K562 (cell line): Measurements from ENCODE around the gene PAIP2. TPM values are rescaled to one million over a fixed set of nuclear protein-coding genes. Genes with fewer than 3 reads are reported as not detected.

Experiments
- ATAC-seq: fragments of 200-7000 bp; cut with Tn5 transposase; 3 replicates; pipeline ENCODE4 v1.9.1; 2020; ENCODE audit warnings: moderate library complexity
- BruUV-seq: library from RNA; stranded (reverse); fragments of 400-500 nt; replicated peaks from 2 replicates; lab custom pipeline; 2021; lab: Mats Ljungman, UMichigan
- CTCF ChIA-PET: fragments of 300-600 bp; formaldehyde crosslinking; extraction: SDS; loops from one replicate; lab custom pipeline; 2021; ENCODE audit warnings: low intra/inter-chr PET ratio; lab: Yijun Ruan, JAX
- POLR2A ChIA-PET: fragments of 300-600, 350-650 bp; sonication (Branson Sonifier 250); formaldehyde crosslinking; extraction: SDS; loops from one replicate; lab custom pipeline; 2021; ENCODE audit warnings: antibody characterized with exemption, inconsistent platforms; lab: Yijun Ruan, JAX
- DNase-seq, 4 experiments: peaks; one replicate each; pipeline versions ENCODE4 v3.0.0 to v3.0.0-alpha.2; 2011 to 2018; ENCODE audit warnings: low spot score in 3 of 4, mixed read lengths in 3 of 4; ENCODE audit errors: extremely low read depth in 1 of 4
- FAIRE-seq: peaks from 2 replicates; lab custom pipeline; 2011; peaks lifted over from hg19 to GRCh38; lab: Jason Lieb, UNC
- H2AFZ ChIP-seq: 2 replicates; pipeline ENCODE4 v1.6.0; 2011; ENCODE audit warnings: low read depth, low read length, control low read depth, inconsistent platforms
- H3K27ac ChIP-seq: fragments of 200-600 bp; 3 replicates; pipeline ENCODE4 v1.8.0; 2011; ENCODE audit warnings: low read depth, mild to moderate bottlenecking, control low read depth, inconsistent platforms, low read length, moderate library complexity, mixed read lengths; ENCODE audit errors: extremely low read depth
- H3K27me3 ChIP-seq, 2 experiments: fragments of 300-600 bp in 1 of 2; 2 replicates in 1 of 2; 3 replicates in 1 of 2; pipeline versions ENCODE4 v1.6.0 to v1.8.0; 2011; ENCODE audit warnings: inconsistent platforms in 2 of 2, low read length in 2 of 2, mild to moderate bottlenecking in 1 of 2, mixed read lengths in 1 of 2, moderate library complexity in 1 of 2; ENCODE audit not compliant: control insufficient read depth in 2 of 2, insufficient read depth in 2 of 2
- H3K36me3 ChIP-seq: fragments of 300-600 bp; 3 replicates; pipeline ENCODE4 v1.8.0; 2011; ENCODE audit warnings: mild to moderate bottlenecking, low read length, inconsistent platforms; ENCODE audit not compliant: control insufficient read depth, insufficient read depth
- H3K4me1 ChIP-seq, 2 experiments: fragments of 200-600 bp in 1 of 2; replicated peaks in 1 of 2; 2 replicates in 1 of 2; 3 replicates in 1 of 2; pipeline versions ENCODE4 v1.5.1 to v1.8.0; 2011; ENCODE audit warnings: inconsistent platforms in 2 of 2, low read length in 2 of 2, mild to moderate bottlenecking in 1 of 2, mixed read lengths in 1 of 2, moderate library complexity in 1 of 2; ENCODE audit not compliant: control insufficient read depth in 2 of 2, insufficient read depth in 2 of 2
- H3K4me2 ChIP-seq: 2 replicates; pipeline ENCODE4 v1.6.1; 2011; ENCODE audit warnings: low read length, control low read depth, inconsistent platforms, mixed read lengths; ENCODE audit not compliant: insufficient read depth
- H3K4me3 ChIP-seq: fragments of 200-600 bp; sonication (generic), shearing (Covaris generic); 2 replicates; pipeline ENCODE4 v1.5.1; 2016; ENCODE audit warnings: control low read depth, inconsistent platforms
- H3K79me2 ChIP-seq: fragments of 200-600 bp; 3 replicates; pipeline ENCODE4 v1.8.0; 2011; ENCODE audit warnings: low read length, inconsistent platforms; ENCODE audit not compliant: control insufficient read depth, insufficient read depth
- H3K9ac ChIP-seq, 2 experiments: 2 replicates each; pipeline versions ENCODE4 v1.6.0 to v1.6.1; 2011; ENCODE audit warnings: low read depth in 2 of 2, low read length in 2 of 2, control low read depth in 1 of 2, inconsistent platforms in 1 of 2, mild to moderate bottlenecking in 1 of 2, mixed read lengths in 1 of 2; ENCODE audit not compliant: insufficient read depth in 1 of 2
- H3K9me1 ChIP-seq: one replicate; pipeline ENCODE4 v1.6.0; 2011; ENCODE audit warnings: inconsistent platforms, mild to moderate bottlenecking, low read length, moderate library complexity; ENCODE audit not compliant: control insufficient read depth, insufficient read depth
- H3K9me3 ChIP-seq: replicated peaks from 2 replicates; pipeline ENCODE4 v1.5.1; 2011; ENCODE audit warnings: low read depth, low read length, inconsistent platforms; ENCODE audit not compliant: control insufficient read depth, insufficient read depth
- H4K20me1 ChIP-seq: replicated peaks from 2 replicates; pipeline ENCODE4 v1.6.1; 2011; ENCODE audit warnings: low read length, inconsistent platforms, mixed read lengths; ENCODE audit not compliant: control insufficient read depth, insufficient read depth
- CEBPB ChIP-seq: fragments of 450-650 bp; IDR thresholded peaks from 2 replicates; pipeline ENCODE4 v1.6.1; 2016; ENCODE audit warnings: missing genetic modification characterization, missing compliant biosample characterization
- EP400 ChIP-seq: fragments of 450-650 bp; IDR thresholded peaks from 2 replicates; pipeline ENCODE4 v1.6.1; 2017; ENCODE audit warnings: antibody characterized with exemption, mild to moderate bottlenecking, moderate library complexity
- EWSR1 ChIP-seq: fragments of 450-650 bp; IDR thresholded peaks from 2 replicates; pipeline ENCODE4 v1.6.1; 2018; ENCODE audit warnings: borderline replicate concordance, mild to moderate bottlenecking, low read depth, moderate library complexity; ENCODE audit not compliant: partially characterized antibody
- MCM2 ChIP-seq: fragments of 450-650 bp; IDR thresholded peaks from 2 replicates; pipeline ENCODE4 v1.6.1; 2017; ENCODE audit warnings: low read depth, mild to moderate bottlenecking
- NFE2 ChIP-seq: IDR thresholded peaks from 2 replicates; pipeline ENCODE4 v1.6.1; 2014; ENCODE audit warnings: antibody characterized with exemption, low read depth
- NFIC ChIP-seq: fragments of 450-650 bp; IDR thresholded peaks from 2 replicates; pipeline ENCODE4 v1.6.1; 2017; ENCODE audit warnings: mild to moderate bottlenecking, inconsistent platforms
- NFIX ChIP-seq: fragments of 250-450 bp; sonication (Bioruptor Pico); IDR thresholded peaks from 2 replicates; pipeline ENCODE4 v1.4.0; 2020; ENCODE audit warnings: low read depth, mild to moderate bottlenecking, moderate library complexity
- SFPQ ChIP-seq: fragments of 200-400 bp; formaldehyde crosslinking; IDR thresholded peaks from 2 replicates; pipeline ENCODE4 v1.6.1; 2017; ENCODE audit warnings: mild to moderate bottlenecking, low read depth, low read length, moderate library complexity
- SMAD1 ChIP-seq: fragments of 150-350 bp; IDR thresholded peaks from 2 replicates; pipeline ENCODE4 v1.6.1; 2014; ENCODE audit warnings: low read length, low read depth; ENCODE audit not compliant: partially characterized antibody
- SMARCB1 ChIP-seq: IDR thresholded peaks from 2 replicates; pipeline ENCODE4 v1.6.1; 2011; ENCODE audit warnings: improper control_type of control experiment, low read depth; ENCODE audit not compliant: insufficient read length
- STAT6 ChIP-seq: sonication (generic); formaldehyde crosslinking; IDR thresholded peaks from 2 replicates; pipeline ENCODE4 v1.8.1; 2023; ENCODE audit warnings: mild to moderate bottlenecking, missing genetic modification reagents
- ZNF395 ChIP-seq: fragments of 200-800 bp; sonication (Bioruptor generic); IDR thresholded peaks from 2 replicates; pipeline ENCODE4 v1.6.1; 2017; ENCODE audit warnings: missing genetic modification characterization, missing compliant biosample characterization
- WGBS: fragments of 100-300 bp; shearing (Covaris generic); methylation state at CpG from one replicate; pipeline ENCODE4 v1.1.6; 2016; ENCODE audit warnings: low coverage, mixed read lengths; ENCODE audit not compliant: insufficient coverage; ENCODE audit errors: missing lambda C conversion rate; 5-methylcytosine and 5-hydroxymethylcytosine counted together
- in situ Hi-C: fragments of 300-500 bp; cut with MboI; formaldehyde crosslinking; loops from 4 replicates; pipeline ENCODE4 v1.15.0; 2018; ENCODE audit warnings: inconsistent platforms, mixed read lengths
- intact Hi-C: fragments of 100-400 bp; cut with micrococcal nuclease; formaldehyde crosslinking; loops from 2 replicates; pipeline ENCODE4 v1.14.2; 2022
- polyA plus RNA-seq, 8 experiments: library from polyadenylated mRNA; depleted of rRNA in 4 of 8; stranded (reverse) in 5 of 8; unstranded in 3 of 8; fragments of >200 nt; fragmentation: Nextera tagmentation in 2 of 8; fragmentation: Illumina TruSeq in 1 of 8; extraction: Ambion mirVana in 2 of 8; extraction: Trizol in 1 of 8; gene quantifications; 2 replicates each; pipeline versions ENCODE4 v1.2.1 to v1.2.3, GENCODE V29; 2011 to 2014; ENCODE audit warnings: inconsistent platforms in 1 of 8, missing spikeins in 1 of 8
- total RNA-seq, 7 experiments: library from RNA; depleted of rRNA in 6 of 7; stranded (reverse); fragments of >200 nt in 6 of 7; fragmentation: Illumina TruSeq in 2 of 7; extraction: Trizol in 2 of 7; gene quantifications; 2 replicates each; pipeline versions ENCODE4 v1.2.1 to v1.2.3, GENCODE V29; 2011 to 2021; ENCODE audit warnings: low replicate concordance in 1 of 7

The PAIP2 gene
- total and polyA plus RNA-seq, 9 of the 15 experiments (the other 6 are each of a cell fraction or from before 2014, with no cell fraction given), result 78.3 to 187 (median 128) TPM

GRCh38 chr5:139383275-139383992 lies 41.8 kb downstream of the PAIP2 start, which contains the start of gene SLC23A1:
Gene SLC23A1, minus strand, starts transcription at chr5:139383297. Its CDS starts 44 bp downstream, at chr5:139383253.
- FAIRE-seq (peak; percentile 55), DNase-seq (no peak), ATAC-seq (no peak)
- no peaks in the 10 kb centered on the region for H3K79me2 ChIP-seq
- WGBS, result 64% methylated on average over 10 of the region's 10 CpGs
- H3K9ac ChIP-seq, result peak within 1 kb of the TSS in 1 of 2 experiments; percentile 91; a peak in 2 of 4 replicates
- in situ Hi-C loops, result no loop called here
- H3K36me3 ChIP-seq, result no peaks in the 10 kb centered on the region
- H3K4me1 ChIP-seq, result peaks cover 26 to 63% of the 10 kb centered on the region in 2 experiments; a peak in 4 of 5 replicates
- H3K4me3 ChIP-seq, result no peak within 1 kb of the TSS
- POLR2A ChIA-PET, result interaction anchor here (0.5 to 1.2 kb wide), 5 partner anchors 14 to 768 kb away, joined by 3 to 5 read pairs (median 3); partner anchors contain the start of gene MATR3
- no peak within 1 kb of the TSS for H3K27ac ChIP-seq
- H3K4me2 ChIP-seq, result no peak within 1 kb of the TSS; the same call in 1 of the 2 replicates
- CTCF ChIA-PET, result no interaction called here
- H4K20me1 ChIP-seq, result no peaks in the 10 kb centered on the region
- H3K27me3 ChIP-seq, result no peaks in the 10 kb centered on the region
- no peaks in the 10 kb centered on the region for H3K9me1 ChIP-seq
- intact Hi-C loops, result no loop called here
- H3K9me3 ChIP-seq, result no peaks in the 10 kb centered on the region; the same call in 1 of the 2 replicates
- no TSS peak for BruUV-seq
- peak within 1 kb of the TSS; percentile 66 for H2AFZ ChIP-seq
- TF ChIP-seq EWSR1, result no peak
- TF ChIP-seq ZNF395 (CRISPR knock-in tag), result no peak
- 0 out of 2 replicates have a peak, but pooled peaks have one; percentile 18 for TF ChIP-seq NFE2
- peak; percentile 86 for TF ChIP-seq CEBPB (tag)
- TF ChIP-seq SMAD1, result peak; percentile 80
- TF ChIP-seq SFPQ, result no peak
- no peak for TF ChIP-seq SMARCB1
- no peak for TF ChIP-seq STAT6 (CRISPR knock-in tag)
- peak; percentile 99 for TF ChIP-seq NFIC
- no peak for TF ChIP-seq MCM2
- peak; percentile 94 for TF ChIP-seq NFIX
- no peak for TF ChIP-seq EP400
